ENCODE results near the gene RUBCNL. TPM values are rescaled to one million over a fixed set of nuclear protein-coding genes. Genes with fewer than 3 reads are reported as not detected.

The RUBCNL gene
- total RNA-seq, 2 experiments from 2014 or later: 352 to 383 TPM

DNA sequence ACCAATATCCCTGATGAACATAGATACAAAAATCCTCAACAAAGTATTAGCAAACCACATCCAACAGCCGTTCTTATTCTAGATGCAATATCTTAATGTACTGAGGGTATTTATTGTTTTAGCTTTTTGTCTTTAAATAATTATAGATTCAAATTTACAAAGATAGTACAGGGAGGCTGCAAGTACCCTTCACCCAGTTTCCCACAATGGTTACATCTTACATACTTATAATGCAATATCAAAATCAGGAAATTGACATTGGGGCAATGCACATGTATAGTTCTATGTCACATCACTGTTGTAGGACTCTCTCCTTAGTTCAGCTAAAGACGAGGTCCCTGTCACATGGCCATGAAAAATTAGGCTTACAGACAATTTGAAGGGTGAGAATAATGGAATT lies 75.8 kb downstream of the RUBCNL start:
- Histone ChIP-seq H3K4me3 (ENCODE audit: low read depth, low read length, poor library complexity, severe bottlenecking) (no peak overlapping the region), H4K20me1 (ENCODE audit: insufficient read depth, low read length) (no peaks in the 10 kb centered on the region), H3K79me2 (ENCODE audit: insufficient read depth, low read depth, low read length) (no peaks in the 10 kb centered on the region), H3K36me3 (ENCODE audit: insufficient read depth, low read length) (no peaks in the 10 kb centered on the region), H3K9me3 (ENCODE audit: low read length) (no peaks in the 10 kb centered on the region), H2AFZ (ENCODE audit: low read length) (no peak overlapping the region), H3K27ac (ENCODE audit: low read depth, low read length, poor library complexity, severe bottlenecking) (no peak overlapping the region), H3K9me2 (ENCODE audit: insufficient read depth, low read length) (no peaks in the 10 kb centered on the region), H3K4me1 (ENCODE audit: insufficient read depth, low read length, poor library complexity, severe bottlenecking) (no peaks in the 10 kb centered on the region), H3K4me2 (ENCODE audit: low read length) (no peak overlapping the region)
- no peak for TF ChIP-seq EZH2phosphoT487 (IDR thresholded peaks at IDR 0.05; ENCODE audit: borderline replicate concordance, low read depth, low read length)
- TF ChIP-seq, protein P1, sequence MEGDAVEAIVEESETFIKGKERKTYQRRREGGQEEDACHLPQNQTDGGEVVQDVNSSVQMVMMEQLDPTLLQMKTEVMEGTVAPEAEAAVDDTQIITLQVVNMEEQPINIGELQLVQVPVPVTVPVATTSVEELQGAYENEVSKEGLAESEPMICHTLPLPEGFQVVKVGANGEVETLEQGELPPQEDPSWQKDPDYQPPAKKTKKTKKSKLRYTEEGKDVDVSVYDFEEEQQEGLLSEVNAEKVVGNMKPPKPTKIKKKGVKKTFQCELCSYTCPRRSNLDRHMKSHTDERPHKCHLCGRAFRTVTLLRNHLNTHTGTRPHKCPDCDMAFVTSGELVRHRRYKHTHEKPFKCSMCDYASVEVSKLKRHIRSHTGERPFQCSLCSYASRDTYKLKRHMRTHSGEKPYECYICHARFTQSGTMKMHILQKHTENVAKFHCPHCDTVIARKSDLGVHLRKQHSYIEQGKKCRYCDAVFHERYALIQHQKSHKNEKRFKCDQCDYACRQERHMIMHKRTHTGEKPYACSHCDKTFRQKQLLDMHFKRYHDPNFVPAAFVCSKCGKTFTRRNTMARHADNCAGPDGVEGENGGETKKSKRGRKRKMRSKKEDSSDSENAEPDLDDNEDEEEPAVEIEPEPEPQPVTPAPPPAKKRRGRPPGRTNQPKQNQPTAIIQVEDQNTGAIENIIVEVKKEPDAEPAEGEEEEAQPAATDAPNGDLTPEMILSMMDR (conservative IDR thresholded peaks at IDR 0.05; ENCODE audit: low read length): no peak
- no TSS peak for BruUV-seq (replicated peaks)
- DNase-seq (ENCODE audit: low spot score): no peak
- intact Hi-C loops (cut with micrococcal nuclease; ENCODE audit: unreplicated experiment): no loop called here
- CTCF ChIA-PET (ENCODE audit: unreplicated experiment): no interaction called here
- POLR2A ChIA-PET: interaction anchor here (0.6 kb wide), 2 partner anchors 230 to 482 kb away, joined by 3 to 4 read pairs; no protein-coding TSS in a partner anchor

- no peaks in the 10 kb centered on the region for H4K20me1 ChIP-seq (ENCODE audit: insufficient read depth, low read length)
- CTCF ChIA-PET (ENCODE audit: unreplicated experiment): no interaction called here
Measured at GRCh38 chr13:46310066-46310465, 77.0 kb downstream of the RUBCNL start.

DNA sequence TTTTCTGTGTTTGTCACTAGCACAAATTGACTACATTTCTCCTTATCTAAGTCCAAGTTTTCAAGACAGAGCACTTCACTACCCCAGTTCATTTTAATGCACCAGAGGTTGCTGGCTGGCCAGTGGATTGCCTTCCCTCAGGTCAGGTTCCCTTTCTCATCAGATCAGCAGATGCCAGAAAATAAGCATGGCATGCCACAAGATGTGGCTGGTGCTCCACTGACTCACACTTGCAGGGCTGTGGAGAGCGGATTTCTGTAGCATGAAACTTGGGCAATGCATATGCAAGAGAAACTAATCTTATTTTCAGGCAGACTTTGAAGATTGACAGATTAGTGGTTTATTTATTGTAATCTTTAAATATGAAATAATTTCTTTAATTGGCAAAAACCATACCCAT lies 79.5 kb downstream of the RUBCNL start:
- no TSS peak for BruUV-seq (replicated peaks)

More at GRCh38 chr13:46310066-46310465, 77.0 kb downstream of the RUBCNL start:
- H3K36me3 ChIP-seq (ENCODE audit: insufficient read depth, low read length): no peaks in the 10 kb centered on the region
- no peak for DNase-seq (ENCODE audit: low spot score)
- H3K4me3 ChIP-seq (ENCODE audit: low read depth, low read length, poor library complexity, severe bottlenecking): no peak overlapping the region
- H3K79me2 ChIP-seq (ENCODE audit: insufficient read depth, low read depth, low read length): no peaks in the 10 kb centered on the region
- H3K4me1 ChIP-seq (ENCODE audit: insufficient read depth, low read length, poor library complexity, severe bottlenecking): no peaks in the 10 kb centered on the region
- H3K9me2 ChIP-seq (ENCODE audit: insufficient read depth, low read length): no peaks in the 10 kb centered on the region
- H3K4me2 ChIP-seq (ENCODE audit: low read length): no peak overlapping the region
- TF ChIP-seq, protein P1 (conservative IDR thresholded peaks at IDR 0.05; ENCODE audit: low read length): no peak
- TF ChIP-seq EZH2phosphoT487 (IDR thresholded peaks at IDR 0.05; ENCODE audit: borderline replicate concordance, low read depth, low read length): no peak
- BruUV-seq (replicated peaks): no TSS peak
- no peaks in the 10 kb centered on the region for H3K9me3 ChIP-seq (ENCODE audit: low read length)
- H2AFZ ChIP-seq (ENCODE audit: low read length): no peak overlapping the region
- H3K27ac ChIP-seq (ENCODE audit: low read depth, low read length, poor library complexity, severe bottlenecking): no peak overlapping the region
- POLR2A ChIA-PET: no interaction called here
- intact Hi-C loops (cut with micrococcal nuclease; ENCODE audit: unreplicated experiment): no loop called here

More for the DNA sequence above, 79.5 kb downstream of the RUBCNL start:
- ChIA-PET POLR2A (no interaction called here), CTCF (ENCODE audit: unreplicated experiment) (no interaction called here)
- Histone ChIP-seq H3K9me2 (ENCODE audit: insufficient read depth, low read length) (no peaks in the 10 kb centered on the region), H2AFZ (ENCODE audit: low read length) (no peak overlapping the region), H3K4me3 (ENCODE audit: low read depth, low read length, poor library complexity, severe bottlenecking) (no peak overlapping the region), H3K4me1 (ENCODE audit: insufficient read depth, low read length, poor library complexity, severe bottlenecking) (no peaks in the 10 kb centered on the region), H3K27ac (ENCODE audit: low read depth, low read length, poor library complexity, severe bottlenecking) (no peak overlapping the region), H3K9me3 (ENCODE audit: low read length) (peaks cover 6% of the 10 kb centered on the region; the same call in 1 of the 2 replicates), H3K36me3 (ENCODE audit: insufficient read depth, low read length) (no peaks in the 10 kb centered on the region), H4K20me1 (ENCODE audit: insufficient read depth, low read length) (no peaks in the 10 kb centered on the region), H3K4me2 (ENCODE audit: low read length) (no peak overlapping the region), H3K79me2 (ENCODE audit: insufficient read depth, low read depth, low read length) (no peaks in the 10 kb centered on the region)
- TF ChIP-seq, protein P1 (conservative IDR thresholded peaks at IDR 0.05; ENCODE audit: low read length): no peak
- TF ChIP-seq EZH2phosphoT487 (IDR thresholded peaks at IDR 0.05; ENCODE audit: borderline replicate concordance, low read depth, low read length): no peak
- intact Hi-C loops (cut with micrococcal nuclease; ENCODE audit: unreplicated experiment): no loop called here
- DNase-seq (ENCODE audit: low spot score): no peak
